GM13976 (cell line): Measurements from ENCODE around the gene AGAP1.

Source experiments
- DNase-seq: peaks from one replicate; pipeline ENCODE4 v3.0.0; 2012; ENCODE audit warnings: low spot score
- CTCF ChIP-seq: IDR thresholded peaks from 2 replicates; pipeline ENCODE4 v1.5.1; 2012; ENCODE audit warnings: borderline replicate concordance, mild to moderate bottlenecking; ENCODE audit not compliant: insufficient read depth; ENCODE audit errors: extremely low read depth, missing control alignments, control extremely low read depth
- in situ Hi-C: fragments of 300-500 bp; cut with MboI; formaldehyde crosslinking; loops from one replicate; pipeline ENCODE4 v1.12.0; 2022; ENCODE audit warnings: low sequenced_read_pairs, mixed read lengths, inconsistent platforms; ENCODE audit not compliant: unreplicated experiment

Gene AGAP1

GRCh38 chr2:235666213-235666781 lies 172.5 kb downstream of the AGAP1 start:
- in situ Hi-C loops: no loop called here
- no peak for DNase-seq
- no peak for TF ChIP-seq CTCF

GRCh38 chr2:235668782-235669181 lies 174.9 kb downstream of the AGAP1 start:
- DNase-seq: no peak
- TF ChIP-seq CTCF: no peak
- in situ Hi-C loops: no loop called here

GRCh38 chr2:235669269-235669831 lies 175.5 kb downstream of the AGAP1 start:
- TF ChIP-seq CTCF: no peak
- no peak for DNase-seq
- in situ Hi-C loops: no loop called here

- no peak for DNase-seq
Observed at GRCh38 chr2:235669983-235670962, 176.4 kb downstream of the AGAP1 start.

GRCh38 chr2:235670974-235671787 lies 177.3 kb downstream of the AGAP1 start:
- TF ChIP-seq CTCF: no peak
- in situ Hi-C loops: no loop called here

More at GRCh38 chr2:235669983-235670962, 176.4 kb downstream of the AGAP1 start:
- in situ Hi-C loops: no loop called here
- TF ChIP-seq CTCF: no peak

GRCh38 chr2:235672720-235673119 lies 178.9 kb downstream of the AGAP1 start:
- no peak for TF ChIP-seq CTCF
- in situ Hi-C loops: no loop called here
- DNase-seq: no peak

More at GRCh38 chr2:235670974-235671787, 177.3 kb downstream of the AGAP1 start:
- no peak for DNase-seq
